Activated naive CD8-positive, alpha-beta T cell treated with anti-CD3 and anti-CD28 coated beads, Interleukin-2, amount 50 U/mL, for 24 hours (primary cell): ENCODE data around the gene FBXO11.
"Not testable (repeated sequence)": the region's sequence is repeated elsewhere in the genome, so short reads cannot be mapped to it uniquely, and the experiment has no call there.

Experiments
- ATAC-seq: fragments of 150-1000 bp; cut with Tn5 transposase; one replicate; pipeline ENCODE4 v1.10.0; 2021
- DNase-seq: peaks from one replicate; pipeline ENCODE4 v3.0.0; 2021
- H3K27ac Mint-ChIP-seq: one replicate; pipeline ENCODE4 v1.8.0; 2021; ENCODE audit warnings: mild to moderate bottlenecking, mixed read lengths
- H3K27me3 Mint-ChIP-seq: one replicate; pipeline ENCODE4 v1.8.0; 2021; ENCODE audit warnings: mixed read lengths
- H3K36me3 Mint-ChIP-seq: one replicate; pipeline ENCODE4 v1.8.0; 2021; ENCODE audit warnings: low read depth, mixed read lengths
- H3K4me1 Mint-ChIP-seq: one replicate; pipeline ENCODE4 v1.8.0; 2021; ENCODE audit warnings: mixed read lengths
- H3K4me3 Mint-ChIP-seq: one replicate; pipeline ENCODE4 v1.8.0; 2021; ENCODE audit warnings: mild to moderate bottlenecking, moderate library complexity, mixed read lengths
- H3K9me3 Mint-ChIP-seq: one replicate; pipeline ENCODE4 v1.8.0; 2021; ENCODE audit warnings: mixed read lengths

Gene FBXO11

GRCh38 chr2:47888581-47889280 is 17.6 kb downstream of the FBXO11 start:
- DNase-seq (no peak), ATAC-seq (peak; percentile 67)
- Mint-ChIP-seq H3K27ac (peak overlapping the region; percentile 54), H3K36me3 (peaks cover 35% of the 10 kb centered on the region), H3K27me3 (no peaks in the 10 kb centered on the region), H3K4me1 (peaks cover 69% of the 10 kb centered on the region), H3K9me3 (no peaks in the 10 kb centered on the region), H3K4me3 (no peak overlapping the region)

DNA sequence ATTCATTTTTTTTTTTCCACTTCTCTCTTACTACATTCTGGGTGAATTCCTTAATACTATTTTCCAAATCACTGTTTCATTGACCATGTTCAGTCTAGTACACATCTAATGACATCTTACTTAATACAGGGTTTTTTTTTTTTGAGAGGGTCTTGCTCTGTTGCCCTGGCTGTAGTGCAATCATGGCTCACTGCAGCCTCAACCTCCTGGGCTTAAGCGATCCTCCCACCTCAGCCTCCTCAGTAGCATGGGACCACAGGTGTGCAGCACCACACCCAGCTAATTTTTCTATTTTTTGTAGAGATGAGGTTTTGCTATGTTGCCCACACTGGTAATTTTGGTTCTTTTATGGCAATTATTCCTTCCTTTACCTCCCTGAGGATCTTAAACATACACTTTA is 29.4 kb downstream of the FBXO11 start:
- no peak overlapping the region for H3K4me3 Mint-ChIP-seq
- H3K9me3 Mint-ChIP-seq = no peaks in the 10 kb centered on the region
- DNase-seq (no peak), ATAC-seq (no peak)
- peaks cover 22% of the 10 kb centered on the region for H3K36me3 Mint-ChIP-seq
- no peaks in the 10 kb centered on the region for H3K27me3 Mint-ChIP-seq
- peaks cover 51% of the 10 kb centered on the region for H3K4me1 Mint-ChIP-seq
- H3K27ac Mint-ChIP-seq = no peak overlapping the region

- no peak for DNase-seq
- H3K4me3 Mint-ChIP-seq = no peak overlapping the region
- peaks cover 31% of the 10 kb centered on the region for H3K36me3 Mint-ChIP-seq
- H3K27ac Mint-ChIP-seq = peak overlapping the region; percentile 53
- no peaks in the 10 kb centered on the region for H3K27me3 Mint-ChIP-seq
- H3K4me1 Mint-ChIP-seq = peaks cover 72% of the 10 kb centered on the region
- ATAC-seq = no peak
- no peaks in the 10 kb centered on the region for H3K9me3 Mint-ChIP-seq
Observed at GRCh38 chr2:47872941-47873340, 33.4 kb downstream of the FBXO11 start.

DNA sequence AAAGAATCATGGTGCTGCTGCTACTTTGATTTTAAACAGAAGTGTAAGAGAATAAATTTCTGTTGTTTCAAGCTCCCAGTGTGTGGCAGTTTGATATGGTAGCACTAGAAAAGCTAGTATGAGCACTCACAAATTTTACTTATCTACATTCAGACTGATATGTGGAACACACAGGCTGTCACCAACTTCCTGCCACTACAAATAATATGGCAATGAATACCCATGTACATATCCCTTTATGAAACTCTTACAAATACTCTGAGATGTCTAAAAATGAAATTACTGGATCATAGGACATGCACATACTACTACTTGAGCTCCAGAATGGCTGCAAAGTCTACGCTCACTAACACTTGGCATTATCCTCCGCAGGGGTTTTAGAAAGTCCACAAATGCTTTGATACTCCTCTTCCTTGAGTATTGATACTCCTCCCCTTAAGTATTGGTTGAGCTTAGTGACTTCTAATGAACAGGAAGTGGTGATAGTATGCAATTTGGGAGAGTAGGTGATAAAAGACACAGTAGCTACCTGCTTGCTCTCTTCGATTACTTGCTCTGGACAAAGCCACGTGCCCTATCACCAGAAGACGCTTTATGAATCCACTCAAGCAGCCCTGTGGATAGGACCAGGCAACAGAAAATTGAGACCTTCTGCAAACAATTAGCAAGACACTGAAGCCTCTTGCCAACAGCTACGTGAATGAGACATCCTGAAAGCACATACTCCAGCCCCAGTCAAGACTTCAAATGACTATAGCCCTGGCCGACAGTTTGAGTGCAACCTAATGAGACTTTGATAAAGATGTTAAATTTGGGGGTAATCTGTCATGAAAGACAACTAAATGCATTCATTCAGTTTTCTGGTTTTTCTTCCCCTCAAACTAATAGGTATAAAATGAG is 35.4 kb downstream of the FBXO11 start:
- Mint-ChIP-seq H3K4me3 (no peak overlapping the region), H3K27ac (peak overlapping the region; percentile 59), H3K9me3 (no peaks in the 10 kb centered on the region), H3K27me3 (no peaks in the 10 kb centered on the region), H3K4me1 (peaks cover 76% of the 10 kb centered on the region), H3K36me3 (peaks cover 24% of the 10 kb centered on the region)
- no peak for DNase-seq
- ATAC-seq = no peak

DNA sequence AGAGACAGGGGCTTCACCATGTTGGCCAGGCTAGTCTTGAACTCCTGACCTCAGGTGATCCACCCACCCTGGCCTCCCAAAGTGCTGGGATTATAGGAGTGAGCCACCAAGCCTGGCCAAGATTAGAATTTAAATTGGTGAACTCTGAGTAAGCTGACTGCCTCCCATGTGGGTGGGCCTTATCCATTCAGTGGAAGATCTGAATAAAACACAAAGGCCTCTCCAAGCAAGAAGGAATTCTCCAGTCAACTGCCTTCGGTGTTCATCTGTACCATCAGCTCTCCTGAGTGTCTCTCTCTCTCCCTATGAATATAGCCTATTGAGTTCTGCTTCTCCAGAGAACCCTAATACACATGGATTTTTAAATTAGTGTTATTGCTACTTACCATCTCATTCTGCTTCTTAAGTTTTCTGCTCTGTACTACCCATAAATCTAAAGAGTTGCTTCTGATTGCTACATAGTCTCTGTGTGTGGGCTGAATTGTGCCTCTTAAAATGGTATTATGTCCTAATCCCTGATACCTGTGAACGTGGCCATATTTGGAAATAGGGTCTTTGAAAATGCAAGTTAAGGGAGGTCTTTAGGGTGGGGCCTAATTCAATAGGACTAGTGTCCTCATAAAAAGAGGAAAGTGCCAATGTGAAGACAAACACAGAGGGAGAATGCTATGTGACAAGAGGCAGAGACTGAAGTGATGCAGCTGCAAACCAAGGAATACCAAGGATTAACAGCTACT is 36.3 kb downstream of the FBXO11 start:
- peak; percentile 11 for ATAC-seq
- peaks cover 22% of the 10 kb centered on the region for H3K36me3 Mint-ChIP-seq
- H3K27ac Mint-ChIP-seq = peak overlapping the region; percentile 37
- H3K4me1 Mint-ChIP-seq = peaks cover 77% of the 10 kb centered on the region
- H3K4me3 Mint-ChIP-seq = no peak overlapping the region
- DNase-seq = no peak
- H3K27me3 Mint-ChIP-seq = no peaks in the 10 kb centered on the region
- H3K9me3 Mint-ChIP-seq = no peaks in the 10 kb centered on the region

- H3K4me1 Mint-ChIP-seq = peaks cover 86% of the 10 kb centered on the region
- H3K36me3 Mint-ChIP-seq = peaks cover 20% of the 10 kb centered on the region
- no peak for ATAC-seq
- H3K4me3 Mint-ChIP-seq = no peak overlapping the region
- H3K27me3 Mint-ChIP-seq = no peaks in the 10 kb centered on the region
- no peak for DNase-seq
- no peaks in the 10 kb centered on the region for H3K9me3 Mint-ChIP-seq
- H3K27ac Mint-ChIP-seq = no peak overlapping the region
Observed at GRCh38 chr2:47868611-47869352, 37.5 kb downstream of the FBXO11 start.

DNA sequence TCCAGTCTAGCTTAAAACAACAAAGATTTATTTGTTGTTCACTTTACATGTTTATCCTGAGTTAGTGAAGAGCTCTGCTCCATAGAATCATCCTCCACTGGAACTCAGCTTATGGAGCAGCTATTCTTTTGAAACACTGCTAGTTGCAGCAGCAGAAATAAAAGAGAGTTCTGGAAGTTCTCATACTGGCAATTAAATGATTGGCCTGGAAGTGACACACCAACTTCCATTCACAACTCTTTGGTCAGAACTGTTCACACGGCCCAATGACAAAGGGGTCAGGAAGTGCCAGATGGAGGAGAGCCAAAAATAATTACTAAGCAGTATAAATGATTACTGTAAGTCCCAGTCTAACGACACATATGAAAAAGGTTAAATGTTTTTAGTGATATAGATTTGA is 39.1 kb downstream of the FBXO11 start:
- Mint-ChIP-seq H3K4me1 (peaks cover 82% of the 10 kb centered on the region), H3K27ac (peak overlapping the region; percentile 39), H3K9me3 (no peaks in the 10 kb centered on the region), H3K36me3 (peaks cover 15% of the 10 kb centered on the region), H3K4me3 (no peak overlapping the region), H3K27me3 (no peaks in the 10 kb centered on the region)
- DNase-seq (no peak), ATAC-seq (no peak)

- no peak for ATAC-seq
- H3K4me1 Mint-ChIP-seq = peaks cover 61% of the 10 kb centered on the region
- H3K27ac Mint-ChIP-seq = no peak overlapping the region
- peaks cover 6% of the 10 kb centered on the region for H3K36me3 Mint-ChIP-seq
- no peaks in the 10 kb centered on the region for H3K9me3 Mint-ChIP-seq
- DNase-seq = no peak
- H3K4me3 Mint-ChIP-seq = no peak overlapping the region
- H3K27me3 Mint-ChIP-seq = no peaks in the 10 kb centered on the region
Observed at GRCh38 chr2:47864566-47864965, 41.7 kb downstream of the FBXO11 start.

DNA sequence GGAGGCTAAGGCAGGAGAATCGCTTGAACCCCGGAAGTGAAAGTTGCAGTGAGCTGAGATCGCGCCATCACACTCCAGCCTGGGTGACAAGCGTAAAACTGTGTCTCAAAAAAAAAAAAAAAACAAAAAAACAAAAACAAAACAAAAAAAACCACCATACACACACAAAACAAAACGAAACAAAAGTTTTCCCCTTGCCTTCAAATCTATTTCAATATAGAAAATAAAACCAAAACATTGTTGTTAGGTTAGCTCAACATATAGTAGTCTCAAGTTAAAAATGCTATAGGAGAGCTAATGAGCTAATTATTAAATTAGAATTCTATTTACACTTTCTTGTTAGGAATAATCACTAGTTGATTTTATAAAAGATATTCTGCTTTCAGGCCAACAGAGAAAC is 43.3 kb downstream of the FBXO11 start:
- DNase-seq (no peak), ATAC-seq (no peak)
- Mint-ChIP-seq H3K27me3 (no peaks in the 10 kb centered on the region), H3K27ac (no peak overlapping the region), H3K9me3 (no peaks in the 10 kb centered on the region), H3K4me3 (no peak overlapping the region), H3K36me3 (peaks cover 2% of the 10 kb centered on the region), H3K4me1 (peaks cover 47% of the 10 kb centered on the region)

DNA sequence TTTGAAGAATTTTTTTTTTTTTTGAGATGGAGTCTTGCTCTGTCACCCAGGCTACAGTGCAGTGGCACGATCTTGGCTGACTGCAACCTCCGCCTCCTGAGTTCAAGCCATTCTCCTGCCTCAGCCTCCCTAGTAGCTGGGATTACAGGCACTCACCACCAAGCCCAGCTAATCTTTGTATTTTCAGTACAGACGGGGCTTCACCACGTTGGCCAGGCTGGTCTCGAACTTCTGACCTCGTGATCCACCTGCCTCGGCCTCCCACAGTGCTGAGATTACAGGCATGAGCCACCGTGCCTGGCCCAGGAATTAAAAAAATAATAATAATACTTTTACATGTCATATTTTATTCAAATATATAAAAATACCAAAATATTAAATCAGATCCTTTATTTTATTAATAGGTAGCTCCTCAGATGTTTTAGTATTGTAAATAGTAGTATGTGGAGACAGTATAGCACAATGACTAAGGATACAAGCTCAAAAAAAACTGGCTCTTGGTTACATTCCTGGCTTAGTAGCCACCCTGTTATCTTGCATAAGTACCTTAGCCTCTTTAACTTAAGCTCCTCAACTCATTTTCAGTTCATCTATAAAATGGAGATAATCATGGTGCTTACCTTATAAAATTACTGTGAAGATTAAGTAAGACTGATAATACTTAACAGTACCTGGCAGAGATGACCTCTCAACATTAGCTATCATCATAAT is 53.1 kb downstream of the FBXO11 start:
- not testable (repeated sequence) for H3K27ac Mint-ChIP-seq, H3K9me3 Mint-ChIP-seq

GRCh38 chr2:47850198-47850597 is 56.1 kb downstream of the FBXO11 start:
- H3K36me3 Mint-ChIP-seq = peaks cover 4% of the 10 kb centered on the region
- no peaks in the 10 kb centered on the region for H3K9me3 Mint-ChIP-seq
- no peak overlapping the region for H3K4me3 Mint-ChIP-seq
- ATAC-seq (no peak), DNase-seq (no peak)
- peak overlapping the region; percentile 52 for H3K27ac Mint-ChIP-seq
- H3K27me3 Mint-ChIP-seq = no peaks in the 10 kb centered on the region
- peaks cover 42% of the 10 kb centered on the region for H3K4me1 Mint-ChIP-seq

More for the DNA sequence above, 53.1 kb downstream of the FBXO11 start:
- H3K36me3 Mint-ChIP-seq, H3K4me3 Mint-ChIP-seq, H3K27me3 Mint-ChIP-seq, ATAC-seq, DNase-seq: not testable (repeated sequence)
- H3K4me1 Mint-ChIP-seq = peaks cover 55% of the 10 kb centered on the region

- H3K27me3 Mint-ChIP-seq = no peaks in the 10 kb centered on the region
- no peaks in the 10 kb centered on the region for H3K9me3 Mint-ChIP-seq
- H3K36me3 Mint-ChIP-seq = peaks cover 4% of the 10 kb centered on the region
- H3K4me1 Mint-ChIP-seq = peaks cover 43% of the 10 kb centered on the region
- ATAC-seq = no peak
- no peak overlapping the region for H3K4me3 Mint-ChIP-seq
- no peak overlapping the region for H3K27ac Mint-ChIP-seq
- no peak for DNase-seq
Observed at GRCh38 chr2:47849368-47849767, 56.9 kb downstream of the FBXO11 start.

- peaks cover 37% of the 10 kb centered on the region for H3K4me1 Mint-ChIP-seq
- DNase-seq (no peak), ATAC-seq (no peak)
- no peaks in the 10 kb centered on the region for H3K27me3 Mint-ChIP-seq
- no peaks in the 10 kb centered on the region for H3K9me3 Mint-ChIP-seq
- peaks cover 11% of the 10 kb centered on the region for H3K36me3 Mint-ChIP-seq
- H3K4me3 Mint-ChIP-seq = no peak overlapping the region
- H3K27ac Mint-ChIP-seq = peak overlapping the region; percentile 40
Observed at GRCh38 chr2:47844162-47844561, 62.1 kb downstream of the FBXO11 start.
